Measurements from ENCODE around the gene BTBD19.
A peak's percentile ranks its signal among the peaks of the same experiment; 100 is the strongest.

Gene BTBD19

GRCh38 chr1:44776730-44777068 is 31.6 kb upstream of the BTBD19 start:
- H3K4me3 ChIP-seq (ENCODE audit: low read depth, low read length) = peak overlapping the region; percentile 93
- no peak for TF ChIP-seq CTCF (IDR thresholded peaks at IDR 0.05; ENCODE audit: low read depth, low read length)

- no peak for TF ChIP-seq CTCF (IDR thresholded peaks at IDR 0.05; ENCODE audit: low read depth, low read length)
- H3K4me3 ChIP-seq (ENCODE audit: low read depth, low read length) = peak overlapping the region; percentile 93
Observed at GRCh38 chr1:44777547-44777946, 30.8 kb upstream of the BTBD19 start.

GRCh38 chr1:44777969-44778635 is 30.2 kb upstream of the BTBD19 start:
- no peak overlapping the region for H3K4me3 ChIP-seq (ENCODE audit: low read depth, low read length)
- TF ChIP-seq CTCF (IDR thresholded peaks at IDR 0.05; ENCODE audit: low read depth, low read length) = no peak

- no peak overlapping the region for H3K4me3 ChIP-seq (ENCODE audit: low read depth, low read length)
Observed at GRCh38 chr1:44778705-44779576, 29.4 kb upstream of the BTBD19 start.

GRCh38 chr1:44780583-44781121 is 27.7 kb upstream of the BTBD19 start:
- no peak for TF ChIP-seq CTCF (IDR thresholded peaks at IDR 0.05; ENCODE audit: low read depth, low read length)
- H3K4me3 ChIP-seq (ENCODE audit: low read depth, low read length) = no peak overlapping the region

More at GRCh38 chr1:44778705-44779576, 29.4 kb upstream of the BTBD19 start:
- no peak for TF ChIP-seq CTCF (IDR thresholded peaks at IDR 0.05; ENCODE audit: low read depth, low read length)

- no peak overlapping the region for H3K4me3 ChIP-seq (ENCODE audit: low read depth, low read length)
Observed at GRCh38 chr1:44783697-44784093, 24.6 kb upstream of the BTBD19 start.

More at GRCh38 chr1:44783697-44784093, 24.6 kb upstream of the BTBD19 start:
- no peak for TF ChIP-seq CTCF (IDR thresholded peaks at IDR 0.05; ENCODE audit: low read depth, low read length)

All from WI38 (cell line).